GM12878 (cell line): ENCODE measurements around the gene ANKRD30B. TPM values are rescaled to one million over a fixed set of nuclear protein-coding genes. Genes with fewer than 3 reads are reported as not detected.

Source experiments
- ATAC-seq: fragments of 200-7000 bp; cut with Tn5 transposase; 3 replicates; pipeline ENCODE4 v1.9.1; 2020; ENCODE audit warnings: mild to moderate bottlenecking, moderate library complexity
- BruUV-seq: library from RNA; stranded (reverse); fragments of 400-500 nt; replicated peaks from 2 replicates; lab custom pipeline; 2021; lab: Mats Ljungman, UMichigan
- CTCF ChIA-PET: fragments of 300-600 bp; sonication (Branson Sonifier 250); formaldehyde crosslinking; extraction: SDS; loops from one replicate; lab custom pipeline; 2021; ENCODE audit warnings: inconsistent platforms; lab: Yijun Ruan, JAX
- POLR2A ChIA-PET: fragments of 350-600 bp; formaldehyde crosslinking; extraction: SDS; loops from one replicate; lab custom pipeline; 2021; ENCODE audit warnings: inconsistent platforms; lab: Charles Lee
- RAD21 ChIA-PET: fragments of 300-600 bp; sonication (Branson Sonifier 250); formaldehyde crosslinking; loops from one replicate; lab custom pipeline; 2023; ENCODE audit warnings: antibody characterized with exemption; ENCODE audit not compliant: unreplicated experiment; lab: Charles Lee
- SMC1A ChIA-PET: fragments of 300-600 bp; sonication (Branson Sonifier 250); formaldehyde crosslinking; loops from one replicate; lab custom pipeline; 2023; ENCODE audit not compliant: unreplicated experiment, uncharacterized antibody; lab: Charles Lee
- DNase-seq: peaks from one replicate; pipeline ENCODE4 v3.0.0-alpha.2; 2011; ENCODE audit warnings: low read depth, low spot score
- FAIRE-seq: peaks from 3 replicates; lab custom pipeline; 2011; peaks lifted over from hg19 to GRCh38; lab: Jason Lieb, UNC
- H2AFZ ChIP-seq: 2 replicates; pipeline ENCODE4 v1.6.0; 2011; ENCODE audit warnings: low read depth, low read length, control low read depth; ENCODE audit not compliant: control insufficient read depth
- H3K27ac ChIP-seq: 2 replicates; pipeline ENCODE4 v1.5.1; 2011; ENCODE audit warnings: control low read depth; ENCODE audit not compliant: control insufficient read depth, insufficient read depth
- H3K27me3 ChIP-seq, 2 experiments: replicated peaks in 1 of 2; 2 replicates each; pipeline versions ENCODE4 v1.6.0 to v1.6.1; 2011; ENCODE audit warnings: low read length in 1 of 2; ENCODE audit not compliant: control insufficient read depth in 2 of 2, insufficient read depth in 2 of 2
- H3K36me3 ChIP-seq, 2 experiments: 2 replicates each; pipeline ENCODE4 v1.5.1; 2011; ENCODE audit warnings: low read length in 1 of 2; ENCODE audit not compliant: control insufficient read depth in 2 of 2, insufficient read depth in 2 of 2
- H3K4me1 ChIP-seq: 2 replicates; pipeline ENCODE4 v1.6.1; 2011; ENCODE audit warnings: mild to moderate bottlenecking, low read length, moderate library complexity, mixed read lengths; ENCODE audit not compliant: control insufficient read depth, insufficient read depth
- H3K4me2 ChIP-seq: 2 replicates; pipeline ENCODE4 v1.6.0; 2011; ENCODE audit warnings: control low read depth; ENCODE audit not compliant: control insufficient read depth, insufficient read depth
- H3K4me3 ChIP-seq: fragments of 200-600 bp; sonication (generic); 2 replicates; pipeline ENCODE4 v1.5.1; 2016
- H3K79me2 ChIP-seq: 2 replicates; pipeline ENCODE4 v1.6.0; 2011; ENCODE audit warnings: low read length; ENCODE audit not compliant: control insufficient read depth, insufficient read depth
- H3K9ac ChIP-seq: 2 replicates; pipeline ENCODE4 v1.8.0; 2011; ENCODE audit warnings: low read length, control low read depth, mixed read lengths; ENCODE audit not compliant: control insufficient read depth, insufficient read depth
- H3K9me3 ChIP-seq: replicated peaks from 3 replicates; pipeline ENCODE4 v1.5.1; 2011; ENCODE audit warnings: mild to moderate bottlenecking, low read length; ENCODE audit not compliant: control insufficient read depth, insufficient read depth
- H4K20me1 ChIP-seq: 2 replicates; pipeline ENCODE4 v1.6.0; 2011; ENCODE audit not compliant: control insufficient read depth, insufficient read depth
- BACH1 ChIP-seq: fragments of 450-650 bp; IDR thresholded peaks from 2 replicates; pipeline ENCODE4 v1.6.1; 2017; ENCODE audit warnings: mild to moderate bottlenecking, borderline replicate concordance
- BRCA1 ChIP-seq: IDR thresholded peaks from 2 replicates; pipeline ENCODE4 v1.6.1; 2011; ENCODE audit warnings: low read depth, low read length, improper control_type of control experiment
- CBFB ChIP-seq: IDR thresholded peaks from 2 replicates; pipeline ENCODE4 v1.6.1; 2016; ENCODE audit warnings: antibody characterized with exemption, low read depth
- EGR1 ChIP-seq, 2 experiments: IDR thresholded peaks; 1 replicate in 1 of 2; 2 replicates in 1 of 2; pipeline ENCODE4 v1.6.1; 2011 to 2012; ENCODE audit warnings: low read depth in 2 of 2, low read length in 2 of 2, borderline replicate concordance in 1 of 2, mild to moderate bottlenecking in 1 of 2, moderate library complexity in 1 of 2
- HCFC1 ChIP-seq: fragments of 150-350 bp; IDR thresholded peaks from 2 replicates; pipeline ENCODE4 v1.6.1; 2014; ENCODE audit warnings: low read length
- MTA3 ChIP-seq: IDR thresholded peaks from 2 replicates; pipeline ENCODE4 v1.6.1; 2012; ENCODE audit warnings: low read length, inconsistent platforms, borderline replicate concordance
- NBN ChIP-seq: fragments of 450-650 bp; IDR thresholded peaks from 2 replicates; pipeline ENCODE4 v1.6.1; 2016
- NFYA ChIP-seq: IDR thresholded peaks from 2 replicates; pipeline ENCODE4 v1.6.1; 2011; ENCODE audit warnings: low read depth, mild to moderate bottlenecking, low read length, improper control_type of control experiment, borderline replicate concordance
- PBX3 ChIP-seq: IDR thresholded peaks from 2 replicates; pipeline ENCODE4 v1.6.1; 2011; ENCODE audit warnings: mild to moderate bottlenecking, low read depth, low read length, moderate library complexity; ENCODE audit not compliant: insufficient replicate concordance
- SMAD1 ChIP-seq: fragments of 450-650 bp; IDR thresholded peaks from 2 replicates; pipeline ENCODE4 v1.6.1; 2018; ENCODE audit warnings: mild to moderate bottlenecking, low read depth; ENCODE audit not compliant: partially characterized antibody
- SMARCA5 ChIP-seq: fragments of 450-650 bp; IDR thresholded peaks from 2 replicates; pipeline ENCODE4 v1.6.1; 2017; ENCODE audit warnings: mild to moderate bottlenecking
- TBL1XR1 ChIP-seq: IDR thresholded peaks from 2 replicates; pipeline ENCODE4 v1.6.1; 2012; ENCODE audit warnings: low read depth, low read length, improper control_type of control experiment
- YBX1 ChIP-seq: fragments of 450-650 bp; IDR thresholded peaks from 2 replicates; pipeline ENCODE4 v1.6.1; 2016; ENCODE audit warnings: antibody characterized with exemption
- ZBTB40 ChIP-seq: fragments of 450-650 bp; IDR thresholded peaks from 2 replicates; pipeline ENCODE4 v1.6.1; 2016; ENCODE audit warnings: mild to moderate bottlenecking, moderate library complexity, borderline replicate concordance
- ZNF622 ChIP-seq: fragments of 450-650 bp; IDR thresholded peaks from 2 replicates; pipeline ENCODE4 v1.6.1; 2017; ENCODE audit warnings: mild to moderate bottlenecking, inconsistent platforms
- WGBS: methylation state at CpG from one replicate; pipeline ENCODE4 v1.1.6; 2016; ENCODE audit warnings: low lambda C conversion rate; ENCODE audit not compliant: insufficient replicate concordance, insufficient coverage; ENCODE audit errors: missing lambda C conversion rate; 5-methylcytosine and 5-hydroxymethylcytosine counted together
- in situ Hi-C: fragments of 300-500 bp; cut with MboI; formaldehyde crosslinking; loops from 9 replicates; pipeline ENCODE4 v1.14.3; 2018; ENCODE audit warnings: mixed read lengths
- intact Hi-C: fragments of 100-400 bp; cut with micrococcal nuclease; formaldehyde crosslinking; loops from one replicate; pipeline ENCODE4 v1.14.2; 2022; ENCODE audit not compliant: unreplicated experiment
- polyA plus RNA-seq, 11 experiments: library from polyadenylated mRNA; depleted of rRNA in 4 of 11; unstranded in 6 of 11; stranded (reverse) in 5 of 11; fragments of >200 nt; fragmentation: Nextera tagmentation in 4 of 11; fragmentation: Illumina TruSeq in 1 of 11; extraction: Ambion mirVana in 4 of 11; extraction: Trizol in 1 of 11; gene quantifications; 1 replicate in 1 of 11; 2 replicates in 10 of 11; pipeline versions ENCODE4 v1.2.1 to v1.2.3, GENCODE V29; 2011 to 2016; ENCODE audit warnings: inconsistent platforms in 2 of 11, missing spikeins in 2 of 11, low read depth in 1 of 11
- total RNA-seq, 4 experiments: library from RNA; depleted of rRNA in 3 of 4; stranded (reverse); fragments of >200 nt in 3 of 4; fragmentation: Illumina TruSeq in 1 of 4; extraction: Trizol in 1 of 4; gene quantifications; 2 replicates each; pipeline versions ENCODE4 v1.2.1 to v1.2.3, GENCODE V29; 2013 to 2021
- TF ChIP-seq, protein P1 (sequence below), 3 experiments: IDR thresholded peaks in 2 of 3; conservative IDR thresholded peaks in 1 of 3; 2 replicates each; pipeline ENCODE4 v1.5.1; 2011; ENCODE audit warnings: low read depth in 3 of 3, low read length in 3 of 3, mild to moderate bottlenecking in 3 of 3, control low read depth in 2 of 3, moderate library complexity in 2 of 3, inconsistent platforms in 1 of 3, mixed read lengths in 1 of 3; ENCODE audit not compliant: control insufficient read depth in 2 of 3, insufficient read depth in 1 of 3; ENCODE audit errors: extremely low read depth in 1 of 3

The ANKRD30B gene
- total and polyA plus RNA-seq, 10 of the 15 experiments (the other 5 are each of a cell fraction or from before 2014, with no cell fraction given), result not detected

GRCh38 chr18:14769381-14769780 lies 21.4 kb downstream of the ANKRD30B start (continued):
- TF ChIP-seq PBX3 (no peak), NFYA (no peak), ZBTB40 (no peak), MTA3 (no peak), YBX1 (no peak), BACH1 (no peak)

DNA sequence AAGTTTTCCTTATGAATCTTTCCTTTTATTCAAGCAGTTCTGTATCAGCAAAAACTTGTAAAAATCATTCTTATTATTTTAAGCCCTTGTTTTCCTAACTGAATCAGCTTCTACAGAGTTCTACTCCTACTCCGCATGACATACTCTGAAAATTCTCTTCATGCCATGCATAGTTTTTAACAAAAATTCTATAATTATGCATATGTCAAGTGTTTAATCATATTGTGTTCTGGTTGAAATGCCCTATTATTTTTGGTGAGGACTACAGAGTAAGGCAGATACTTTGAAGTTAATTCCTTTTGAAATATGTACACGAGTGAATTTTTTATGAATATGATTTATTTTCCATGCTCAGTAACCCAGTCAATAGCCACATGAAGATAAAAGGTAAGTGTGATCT lies 28.8 kb downstream of the ANKRD30B start:
- H3K79me2 ChIP-seq, result no peaks in the 10 kb centered on the region
- FAIRE-seq (no peak), ATAC-seq (no peak), DNase-seq (no peak)
- TF ChIP-seq TBL1XR1 (no peak), EGR1 (IDR thresholded peaks at IDR 0.05; ENCODE audit: borderline replicate concordance in 1 of 2, low read depth in 2 of 2, low read length in 2 of 2) (no peak), BRCA1 (no peak), CBFB (no peak), ZNF622 (no peak), MTA3 (no peak), SMAD1 (no peak), HCFC1 (no peak), SMARCA5 (no peak), NBN (no peak)
- TF ChIP-seq, protein P1, sequence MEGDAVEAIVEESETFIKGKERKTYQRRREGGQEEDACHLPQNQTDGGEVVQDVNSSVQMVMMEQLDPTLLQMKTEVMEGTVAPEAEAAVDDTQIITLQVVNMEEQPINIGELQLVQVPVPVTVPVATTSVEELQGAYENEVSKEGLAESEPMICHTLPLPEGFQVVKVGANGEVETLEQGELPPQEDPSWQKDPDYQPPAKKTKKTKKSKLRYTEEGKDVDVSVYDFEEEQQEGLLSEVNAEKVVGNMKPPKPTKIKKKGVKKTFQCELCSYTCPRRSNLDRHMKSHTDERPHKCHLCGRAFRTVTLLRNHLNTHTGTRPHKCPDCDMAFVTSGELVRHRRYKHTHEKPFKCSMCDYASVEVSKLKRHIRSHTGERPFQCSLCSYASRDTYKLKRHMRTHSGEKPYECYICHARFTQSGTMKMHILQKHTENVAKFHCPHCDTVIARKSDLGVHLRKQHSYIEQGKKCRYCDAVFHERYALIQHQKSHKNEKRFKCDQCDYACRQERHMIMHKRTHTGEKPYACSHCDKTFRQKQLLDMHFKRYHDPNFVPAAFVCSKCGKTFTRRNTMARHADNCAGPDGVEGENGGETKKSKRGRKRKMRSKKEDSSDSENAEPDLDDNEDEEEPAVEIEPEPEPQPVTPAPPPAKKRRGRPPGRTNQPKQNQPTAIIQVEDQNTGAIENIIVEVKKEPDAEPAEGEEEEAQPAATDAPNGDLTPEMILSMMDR (IDR thresholded peaks at IDR 0.05 in 2 of 3, conservative IDR thresholded peaks at IDR 0.05 in 1 of 3; ENCODE audit: control insufficient read depth in 2 of 3, extremely low read depth in 1 of 3, insufficient read depth in 1 of 3, low read depth in 3 of 3, low read length in 3 of 3), result no peak
- SMC1A ChIA-PET, result interaction anchor here (0.6 kb wide), 1 partner anchor 206 kb away, joined by 3 read pairs; no protein-coding TSS in a partner anchor
- H4K20me1 ChIP-seq, result no peaks in the 10 kb centered on the region
- no peaks in the 10 kb centered on the region for H3K4me1 ChIP-seq
- intact Hi-C loops (no loop called here), in situ Hi-C loops (no loop called here)
- H3K27ac ChIP-seq, result no peak overlapping the region
- H3K9me3 ChIP-seq, result no peaks in the 10 kb centered on the region
- no peaks in the 10 kb centered on the region for H3K27me3 ChIP-seq
- no peak overlapping the region for H2AFZ ChIP-seq
- no TSS peak for BruUV-seq
- WGBS, result 27% methylated on average over 2 of the region's 2 CpGs
- RAD21 ChIA-PET, result no interaction called here
- H3K4me2 ChIP-seq, result no peak overlapping the region
- no peaks in the 10 kb centered on the region for H3K36me3 ChIP-seq
- POLR2A ChIA-PET, result no interaction called here
- CTCF ChIA-PET, result no interaction called here
- H3K9ac ChIP-seq, result no peak overlapping the region
- H3K4me3 ChIP-seq, result no peak overlapping the region
